ENCODE results near the gene CFAP57.
A peak's percentile ranks its signal among the peaks of the same experiment; 100 is the strongest.

CFAP57 gene

GRCh38 chr1:43272576-43273571 lies 100.7 kb downstream of the CFAP57 start:
- Histone ChIP-seq H3K9ac (ENCODE audit: low read length) (no peak overlapping the region), H3K36me3 (ENCODE audit: control insufficient read depth in 1 of 2, insufficient read depth in 2 of 2, low read depth in 1 of 2, low read length in 2 of 2) (peaks cover 0 to 7% of the 10 kb centered on the region in 2 experiments), H3K79me1 (replicated peaks; ENCODE audit: low read length, poor library complexity, severe bottlenecking) (no peaks in the 10 kb centered on the region), H3K27ac (ENCODE audit: low read length, poor library complexity, severe bottlenecking) (no peak overlapping the region), H4K91ac (ENCODE audit: low read length) (peak overlapping the region; percentile 25), H3K23ac (ENCODE audit: low read length in 2 of 2) (no peak overlapping the region), H2BK5ac (ENCODE audit: low read depth, low read length, poor library complexity, severe bottlenecking) (no peak overlapping the region), H3K4me2 (ENCODE audit: low read length, poor library complexity, severe bottlenecking) (no peak overlapping the region), H4K8ac (ENCODE audit: low read length) (no peak overlapping the region), H2AFZ (ENCODE audit: low read depth, low read length) (no peak overlapping the region), H2AK5ac (ENCODE audit: low read length, severe bottlenecking) (no peak overlapping the region), H3K18ac (ENCODE audit: low read depth in 1 of 2, low read length in 2 of 2) (no peak overlapping the region), H3K9me3 (ENCODE audit: control insufficient read depth, low read length) (no peaks in the 10 kb centered on the region), H3K14ac (ENCODE audit: low read length in 2 of 2) (no peak overlapping the region), H3K27me3 (ENCODE audit: control insufficient read depth in 1 of 2, insufficient read depth in 1 of 2, low read length in 2 of 2) (peaks cover 15 to 29% of the 10 kb centered on the region in 2 experiments), H3K4ac (ENCODE audit: low read depth in 1 of 2, low read length in 2 of 2) (no peak overlapping the region), H3K4me3 (ENCODE audit: insufficient read depth in 1 of 2, low read depth in 1 of 2, low read length in 2 of 2) (no peak overlapping the region), H2BK12ac (ENCODE audit: low read length in 2 of 2) (no peak overlapping the region), H3K4me1 (ENCODE audit: control insufficient read depth, insufficient read depth, low read depth, low read length) (peaks cover 8% of the 10 kb centered on the region), H2BK15ac (ENCODE audit: low read depth, poor library complexity, severe bottlenecking) (no peak overlapping the region), H2BK120ac (ENCODE audit: low read depth, low read length) (no peak overlapping the region)
- 97% methylated on average over 46 of the region's 46 CpGs for WGBS
- DNase-seq = no peak

- Histone ChIP-seq H3K9me3 (ENCODE audit: control insufficient read depth, low read length) (no peaks in the 10 kb centered on the region), H3K36me3 (ENCODE audit: control insufficient read depth in 1 of 2, insufficient read depth in 2 of 2, low read depth in 1 of 2, low read length in 2 of 2) (peaks cover 0 to 7% of the 10 kb centered on the region in 2 experiments), H2BK12ac (ENCODE audit: low read length in 2 of 2) (no peak overlapping the region), H3K79me1 (replicated peaks; ENCODE audit: low read length, poor library complexity, severe bottlenecking) (no peaks in the 10 kb centered on the region), H4K91ac (ENCODE audit: low read length) (no peak overlapping the region), H3K4me1 (ENCODE audit: control insufficient read depth, insufficient read depth, low read depth, low read length) (peaks cover 8% of the 10 kb centered on the region), H3K4me3 (ENCODE audit: insufficient read depth in 1 of 2, low read depth in 1 of 2, low read length in 2 of 2) (no peak overlapping the region), H3K27ac (ENCODE audit: low read length, poor library complexity, severe bottlenecking) (no peak overlapping the region), H3K23ac (ENCODE audit: low read length in 2 of 2) (no peak overlapping the region), H3K18ac (ENCODE audit: low read depth in 1 of 2, low read length in 2 of 2) (no peak overlapping the region), H3K9ac (ENCODE audit: low read length) (no peak overlapping the region), H2BK120ac (ENCODE audit: low read depth, low read length) (no peak overlapping the region), H2AK5ac (ENCODE audit: low read length, severe bottlenecking) (no peak overlapping the region), H2BK15ac (ENCODE audit: low read depth, poor library complexity, severe bottlenecking) (no peak overlapping the region), H2AFZ (ENCODE audit: low read depth, low read length) (no peak overlapping the region), H4K8ac (ENCODE audit: low read length) (peak overlapping the region; percentile 92), H3K4me2 (ENCODE audit: low read length, poor library complexity, severe bottlenecking) (no peak overlapping the region), H3K27me3 (ENCODE audit: control insufficient read depth in 1 of 2, insufficient read depth in 1 of 2, low read length in 2 of 2) (peaks cover 15 to 34% of the 10 kb centered on the region in 2 experiments), H2BK5ac (ENCODE audit: low read depth, low read length, poor library complexity, severe bottlenecking) (no peak overlapping the region), H3K4ac (ENCODE audit: low read depth in 1 of 2, low read length in 2 of 2) (no peak overlapping the region), H3K14ac (ENCODE audit: low read length in 2 of 2) (no peak overlapping the region)
- no peak for DNase-seq
- WGBS = 100% methylated on average over 1 of the region's 7 CpGs
Observed at GRCh38 chr1:43273708-43274107, 101.6 kb downstream of the CFAP57 start.

GRCh38 chr1:43274125-43274803 lies 102.1 kb downstream of the CFAP57 start:
- Histone ChIP-seq H3K4me2 (ENCODE audit: low read length, poor library complexity, severe bottlenecking) (no peak overlapping the region), H3K36me3 (ENCODE audit: control insufficient read depth in 1 of 2, insufficient read depth in 2 of 2, low read depth in 1 of 2, low read length in 2 of 2) (peaks cover 0 to 7% of the 10 kb centered on the region in 2 experiments), H4K91ac (ENCODE audit: low read length) (peak overlapping the region; percentile 72), H2AK5ac (ENCODE audit: low read length, severe bottlenecking) (no peak overlapping the region), H3K9me3 (ENCODE audit: control insufficient read depth, low read length) (no peaks in the 10 kb centered on the region), H3K4me3 (ENCODE audit: insufficient read depth in 1 of 2, low read depth in 1 of 2, low read length in 2 of 2) (no peak overlapping the region), H3K27ac (ENCODE audit: low read length, poor library complexity, severe bottlenecking) (no peak overlapping the region), H3K23ac (ENCODE audit: low read length in 2 of 2) (no peak overlapping the region), H3K4me1 (ENCODE audit: control insufficient read depth, insufficient read depth, low read depth, low read length) (peaks cover 8% of the 10 kb centered on the region), H3K14ac (ENCODE audit: low read length in 2 of 2) (no peak overlapping the region), H4K8ac (ENCODE audit: low read length) (peak overlapping the region; percentile 92), H3K18ac (ENCODE audit: low read depth in 1 of 2, low read length in 2 of 2) (peak overlapping the region; percentile 38 to 40), H2BK120ac (ENCODE audit: low read depth, low read length) (no peak overlapping the region), H3K9ac (ENCODE audit: low read length) (no peak overlapping the region), H3K27me3 (ENCODE audit: control insufficient read depth in 1 of 2, insufficient read depth in 1 of 2, low read length in 2 of 2) (peaks cover 15 to 33% of the 10 kb centered on the region in 2 experiments), H2BK15ac (ENCODE audit: low read depth, poor library complexity, severe bottlenecking) (peak overlapping the region; percentile 56), H3K79me1 (replicated peaks; ENCODE audit: low read length, poor library complexity, severe bottlenecking) (no peaks in the 10 kb centered on the region), H2AFZ (ENCODE audit: low read depth, low read length) (peak overlapping the region; percentile 74), H2BK12ac (ENCODE audit: low read length in 2 of 2) (peak overlapping the region in 1 of 2 experiments; percentile 14), H3K4ac (ENCODE audit: low read depth in 1 of 2, low read length in 2 of 2) (no peak overlapping the region), H2BK5ac (ENCODE audit: low read depth, low read length, poor library complexity, severe bottlenecking) (no peak overlapping the region)
- peak; percentile 20 for DNase-seq
- 63% methylated on average over 11 of the region's 11 CpGs for WGBS

GRCh38 chr1:43274804-43275180 lies 102.7 kb downstream of the CFAP57 start:
- H3K14ac ChIP-seq (ENCODE audit: low read length in 2 of 2) = no peak overlapping the region
- WGBS = 89% methylated on average over 8 of the region's 8 CpGs
- no peaks in the 10 kb centered on the region for H3K9me3 ChIP-seq (ENCODE audit: control insufficient read depth, low read length)
- peak overlapping the region; percentile 44 for H2BK15ac ChIP-seq (ENCODE audit: low read depth, poor library complexity, severe bottlenecking)
- H2BK5ac ChIP-seq (ENCODE audit: low read depth, low read length, poor library complexity, severe bottlenecking) = no peak overlapping the region
- H2AK5ac ChIP-seq (ENCODE audit: low read length, severe bottlenecking) = no peak overlapping the region
- H3K4me1 ChIP-seq (ENCODE audit: control insufficient read depth, insufficient read depth, low read depth, low read length) = peaks cover 8% of the 10 kb centered on the region
- no peak overlapping the region for H2BK12ac ChIP-seq (ENCODE audit: low read length in 2 of 2)
- no peak overlapping the region for H3K4me3 ChIP-seq (ENCODE audit: insufficient read depth in 1 of 2, low read depth in 1 of 2, low read length in 2 of 2)
- H3K18ac ChIP-seq (ENCODE audit: low read depth in 1 of 2, low read length in 2 of 2) = peak overlapping the region in 1 of 2 experiments; percentile 40
- H3K4me2 ChIP-seq (ENCODE audit: low read length, poor library complexity, severe bottlenecking) = no peak overlapping the region
- no peak overlapping the region for H3K9ac ChIP-seq (ENCODE audit: low read length)
- no peak overlapping the region for H2BK120ac ChIP-seq (ENCODE audit: low read depth, low read length)
- H3K4ac ChIP-seq (ENCODE audit: low read depth in 1 of 2, low read length in 2 of 2) = no peak overlapping the region
- DNase-seq = no peak
- peaks cover 0 to 7% of the 10 kb centered on the region in 2 experiments for H3K36me3 ChIP-seq (ENCODE audit: control insufficient read depth in 1 of 2, insufficient read depth in 2 of 2, low read depth in 1 of 2, low read length in 2 of 2)
- H3K79me1 ChIP-seq (replicated peaks; ENCODE audit: low read length, poor library complexity, severe bottlenecking) = no peaks in the 10 kb centered on the region
- no peak overlapping the region for H3K23ac ChIP-seq (ENCODE audit: low read length in 2 of 2)
- H3K27ac ChIP-seq (ENCODE audit: low read length, poor library complexity, severe bottlenecking) = no peak overlapping the region
- no peak overlapping the region for H4K91ac ChIP-seq (ENCODE audit: low read length)
- H3K27me3 ChIP-seq (ENCODE audit: control insufficient read depth in 1 of 2, insufficient read depth in 1 of 2, low read length in 2 of 2) = peaks cover 12 to 29% of the 10 kb centered on the region in 2 experiments
- H4K8ac ChIP-seq (ENCODE audit: low read length) = peak overlapping the region; percentile 92
- H2AFZ ChIP-seq (ENCODE audit: low read depth, low read length) = peak overlapping the region; percentile 74
